Esophagus (tissue), 2 donors: ENCODE measurements around the gene OR14A2. TPM values are rescaled to one million over a fixed set of nuclear protein-coding genes. Genes with fewer than 3 reads are reported as not detected.

ENCODE experiments used
- polyA plus RNA-seq, 2 donors: library from polyadenylated mRNA; stranded (reverse); fragments of 200-250 nt; gene quantifications; one replicate each; pipeline ENCODE4 v1.2.3, GENCODE V29; 2013
- donor health status: healthy with polysubstance abuse.
- donor health status: Bipolar disorder and iron deficiency.

OR14A2 gene
- polyA plus RNA-seq, 2 donors = not detected

Other genes with a start within 250 kb of the OR14A2 start
- gene OR2C3, start 211.7 kb downstream of the OR14A2 start, polyA plus RNA-seq = not detected
- gene GCSAML, start 199.0 kb downstream of the OR14A2 start, polyA plus RNA-seq = under 1 TPM; 0.06 TPM
- not detected for gene OR2G2, start 159.8 kb downstream of the OR14A2 start, polyA plus RNA-seq
- gene OR2G3, start 142.6 kb downstream of the OR14A2 start, polyA plus RNA-seq = not detected
- not detected for gene OR13G1, start 68.4 kb downstream of the OR14A2 start, polyA plus RNA-seq
- gene OR6F1, start 31.5 kb downstream of the OR14A2 start, polyA plus RNA-seq = not detected
- not detected for gene OR14K1, start 9.5 kb downstream of the OR14A2 start, polyA plus RNA-seq
- gene OR1C1, start 12.4 kb upstream of the OR14A2 start, polyA plus RNA-seq = not detected
- gene OR14A16, start 76.0 kb upstream of the OR14A2 start, polyA plus RNA-seq = not detected
- gene OR11L1, start 93.8 kb upstream of the OR14A2 start, polyA plus RNA-seq = not detected
- under 1 TPM in 1 of 2 donors, not detected in 1; 0.15 TPM for gene TRIM58, start 109.0 kb upstream of the OR14A2 start, polyA plus RNA-seq
- gene OR2W3, start 147.4 kb upstream of the OR14A2 start, polyA plus RNA-seq = under 1 TPM in 1 of 2 donors, not detected in 1; 0.12 TPM
- gene OR2T8, start 172.1 kb upstream of the OR14A2 start, polyA plus RNA-seq = not detected
- gene OR2AJ1, start 176.7 kb upstream of the OR14A2 start, polyA plus RNA-seq = not detected
- not detected for gene OR2L8, start 200.7 kb upstream of the OR14A2 start, polyA plus RNA-seq
- not detected for gene OR2AK2, start 217.1 kb upstream of the OR14A2 start, polyA plus RNA-seq